Measurements from ENCODE around the gene ANK3.
A peak's percentile ranks its signal among the peaks of the same experiment; 100 is the strongest.

The ANK3 gene

GRCh38 chr10:60239228-60239627 lies 150.4 kb downstream of the ANK3 start:
- no peak for DNase-seq (ENCODE audit: low read depth)
- TF ChIP-seq, protein P1, sequence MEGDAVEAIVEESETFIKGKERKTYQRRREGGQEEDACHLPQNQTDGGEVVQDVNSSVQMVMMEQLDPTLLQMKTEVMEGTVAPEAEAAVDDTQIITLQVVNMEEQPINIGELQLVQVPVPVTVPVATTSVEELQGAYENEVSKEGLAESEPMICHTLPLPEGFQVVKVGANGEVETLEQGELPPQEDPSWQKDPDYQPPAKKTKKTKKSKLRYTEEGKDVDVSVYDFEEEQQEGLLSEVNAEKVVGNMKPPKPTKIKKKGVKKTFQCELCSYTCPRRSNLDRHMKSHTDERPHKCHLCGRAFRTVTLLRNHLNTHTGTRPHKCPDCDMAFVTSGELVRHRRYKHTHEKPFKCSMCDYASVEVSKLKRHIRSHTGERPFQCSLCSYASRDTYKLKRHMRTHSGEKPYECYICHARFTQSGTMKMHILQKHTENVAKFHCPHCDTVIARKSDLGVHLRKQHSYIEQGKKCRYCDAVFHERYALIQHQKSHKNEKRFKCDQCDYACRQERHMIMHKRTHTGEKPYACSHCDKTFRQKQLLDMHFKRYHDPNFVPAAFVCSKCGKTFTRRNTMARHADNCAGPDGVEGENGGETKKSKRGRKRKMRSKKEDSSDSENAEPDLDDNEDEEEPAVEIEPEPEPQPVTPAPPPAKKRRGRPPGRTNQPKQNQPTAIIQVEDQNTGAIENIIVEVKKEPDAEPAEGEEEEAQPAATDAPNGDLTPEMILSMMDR (conservative IDR thresholded peaks at IDR 0.05; ENCODE audit: low read length), result no peak
- H3K4me3 ChIP-seq (ENCODE audit: low read length), result no peak overlapping the region

DNA sequence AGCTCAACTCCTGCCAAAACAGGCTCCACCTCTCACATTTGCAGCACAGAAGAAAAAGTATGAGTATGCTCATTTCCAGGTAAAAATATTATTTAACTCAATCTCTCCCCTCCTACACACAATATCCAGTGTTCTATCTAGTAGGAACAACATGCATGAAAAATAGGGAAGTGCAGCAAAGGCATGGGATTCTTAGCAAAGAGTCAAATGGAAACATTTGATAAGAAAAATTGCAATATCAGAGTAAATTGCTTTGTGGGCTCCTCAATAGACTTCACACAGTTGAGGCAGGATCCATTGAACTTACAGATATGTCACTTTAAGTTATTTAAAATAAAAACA lies 150.9 kb downstream of the ANK3 start:
- TF ChIP-seq, protein P1 (conservative IDR thresholded peaks at IDR 0.05; ENCODE audit: low read length), result no peak
- no peak for DNase-seq (ENCODE audit: low read depth)
- no peak overlapping the region for H3K4me3 ChIP-seq (ENCODE audit: low read length)

- TF ChIP-seq, protein P1 (conservative IDR thresholded peaks at IDR 0.05; ENCODE audit: low read length), result peak; percentile 49
- DNase-seq (ENCODE audit: low read depth), result peak; percentile 57
- no peak overlapping the region for H3K4me3 ChIP-seq (ENCODE audit: low read length)
These were observed 151.5 kb downstream of the ANK3 start for GRCh38 chr10:60237977-60238758.

DNA sequence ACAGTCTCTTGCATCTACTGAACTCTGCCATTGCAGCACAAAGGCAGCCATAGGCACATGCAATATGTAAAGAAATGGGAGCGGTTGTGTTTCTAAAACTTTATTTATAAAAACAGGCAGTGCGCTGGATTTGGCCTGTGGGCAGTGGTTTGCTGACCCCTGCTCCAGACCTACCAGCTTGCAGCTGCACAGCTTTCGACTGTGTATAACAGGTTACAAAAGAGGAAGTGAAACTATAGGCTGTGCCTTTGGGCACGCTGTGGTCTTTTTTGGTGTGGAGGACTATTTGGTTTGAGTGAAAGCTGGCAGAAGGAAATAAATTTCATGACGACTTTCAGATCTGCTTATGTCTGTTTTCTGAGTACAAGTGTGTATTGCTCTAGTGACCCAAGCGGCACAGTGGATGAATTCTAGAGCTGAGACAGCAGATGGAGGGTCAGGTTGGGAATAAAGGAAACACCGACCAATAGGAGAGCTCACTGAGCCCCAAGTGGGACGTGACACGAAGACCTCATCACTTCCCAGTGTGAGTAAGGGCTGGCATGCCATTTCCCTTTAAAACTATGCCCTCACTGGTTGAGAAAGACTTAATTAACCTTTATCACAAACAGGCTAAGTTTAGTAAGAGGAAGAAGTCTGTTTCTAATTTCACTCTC lies 152.7 kb downstream of the ANK3 start:
- peak; percentile 63 for DNase-seq (ENCODE audit: low read depth)
- TF ChIP-seq, protein P1 (conservative IDR thresholded peaks at IDR 0.05; ENCODE audit: low read length), result no peak
- no peak overlapping the region for H3K4me3 ChIP-seq (ENCODE audit: low read length)

DNA sequence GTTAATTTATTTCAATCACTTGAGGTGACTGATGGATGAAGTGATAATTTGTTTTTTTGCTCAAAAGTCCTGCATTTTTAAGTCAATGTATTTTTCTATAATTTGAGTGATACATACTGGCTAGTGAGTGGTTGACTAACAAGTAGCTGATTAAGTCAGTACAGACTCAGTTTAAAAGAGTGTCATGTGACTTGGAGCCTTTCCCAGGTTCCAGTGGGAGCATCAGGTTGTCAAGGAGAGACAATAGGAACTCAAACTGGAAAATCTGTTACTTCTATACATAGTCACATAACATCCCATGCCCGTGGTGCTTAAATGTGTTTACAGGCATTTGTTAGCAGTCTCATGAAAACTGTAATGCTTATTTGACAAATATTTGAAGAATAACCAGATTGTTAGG lies 154.7 kb downstream of the ANK3 start:
- peak; percentile 15 for DNase-seq (ENCODE audit: low read depth)
- TF ChIP-seq, protein P1 (conservative IDR thresholded peaks at IDR 0.05; ENCODE audit: low read length), result no peak

DNA sequence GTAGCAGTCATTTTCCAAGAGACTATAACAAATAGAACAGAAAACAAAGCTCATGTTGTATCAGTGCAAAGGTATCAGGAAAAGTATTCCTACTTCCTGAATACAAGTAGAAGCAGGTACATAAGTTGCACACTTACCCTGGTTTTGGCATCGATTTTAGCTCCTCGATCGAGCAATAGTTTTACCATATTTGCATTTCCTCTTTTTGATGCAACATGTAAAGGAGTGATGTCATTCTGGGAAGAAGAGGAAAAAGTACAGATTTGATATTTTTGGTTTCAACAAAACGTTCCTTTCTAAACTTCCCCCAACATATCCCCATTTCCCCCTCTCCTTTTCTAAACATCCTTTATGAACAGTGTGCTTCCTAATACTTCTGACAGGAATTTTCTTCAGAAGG lies 155.1 kb downstream of the ANK3 start:
- H3K4me3 ChIP-seq (ENCODE audit: low read length), result no peak overlapping the region
- TF ChIP-seq, protein P1 (conservative IDR thresholded peaks at IDR 0.05; ENCODE audit: low read length), result no peak
- DNase-seq (ENCODE audit: low read depth), result no peak

More for the DNA sequence above, 154.7 kb downstream of the ANK3 start:
- no peak overlapping the region for H3K4me3 ChIP-seq (ENCODE audit: low read length)

DNA sequence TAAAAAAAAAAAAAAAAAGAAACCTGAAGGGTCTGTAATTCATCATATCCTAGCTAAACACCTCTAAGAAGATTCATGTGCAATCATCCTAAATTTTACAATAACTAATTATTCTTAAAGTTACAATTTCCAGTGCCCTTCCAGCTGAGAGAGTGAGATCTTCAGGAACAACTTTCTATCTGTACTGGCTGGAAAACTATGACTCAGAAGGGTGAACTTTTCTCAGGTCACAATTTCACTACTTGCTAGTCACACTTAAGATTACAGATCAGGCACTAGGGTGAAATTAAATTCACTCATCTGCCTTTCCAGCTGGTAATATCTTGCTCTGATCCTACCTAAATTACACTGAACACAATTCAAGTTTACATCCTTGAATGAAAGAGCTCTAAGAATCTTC lies 158.8 kb downstream of the ANK3 start:
- TF ChIP-seq, protein P1 (conservative IDR thresholded peaks at IDR 0.05; ENCODE audit: low read length), result no peak
- H3K4me3 ChIP-seq (ENCODE audit: low read length), result no peak overlapping the region
- DNase-seq (ENCODE audit: low read depth), result no peak
